ENCODE results near the gene WWP2.

Gene WWP2

GRCh38 chr16:69925311-69925710, 163.2 kb downstream of the WWP2 start:
- Histone ChIP-seq H3K27ac (no peak overlapping the region), H3K9ac (no peak overlapping the region), H3K4me1 (ENCODE audit: low read depth, poor library complexity, severe bottlenecking) (no peaks in the 10 kb centered on the region), H3K4me3 (IDR thresholded peaks at IDR 0.05; ENCODE audit: insufficient read depth, low read depth, low read length) (no peak overlapping the region), H3K27me3 (ENCODE audit: insufficient read depth, low read depth) (no peaks in the 10 kb centered on the region), H3K79me2 (ENCODE audit: insufficient read depth, low read depth) (no peaks in the 10 kb centered on the region), H3K4me2 (no peak overlapping the region), H2AFZ (ENCODE audit: low read depth) (no peak overlapping the region), H3K36me3 (ENCODE audit: insufficient read depth) (no peaks in the 10 kb centered on the region), H4K20me1 (ENCODE audit: insufficient read depth) (no peaks in the 10 kb centered on the region)
- TF ChIP-seq CTCF (conservative IDR thresholded peaks at IDR 0.05; ENCODE audit: low read depth, low read length) = no peak

- no peak overlapping the region for H3K27ac ChIP-seq
- no peaks in the 10 kb centered on the region for H3K4me1 ChIP-seq (ENCODE audit: low read depth, poor library complexity, severe bottlenecking)
- no peak overlapping the region for H3K4me2 ChIP-seq
- no peak overlapping the region for H3K4me3 ChIP-seq (IDR thresholded peaks at IDR 0.05; ENCODE audit: insufficient read depth, low read depth, low read length)
- TF ChIP-seq CTCF (conservative IDR thresholded peaks at IDR 0.05; ENCODE audit: low read depth, low read length) = no peak
- no peak overlapping the region for H2AFZ ChIP-seq (ENCODE audit: low read depth)
- no peaks in the 10 kb centered on the region for H3K79me2 ChIP-seq (ENCODE audit: insufficient read depth, low read depth)
- H3K27me3 ChIP-seq (ENCODE audit: insufficient read depth, low read depth) = no peaks in the 10 kb centered on the region
- no peaks in the 10 kb centered on the region for H4K20me1 ChIP-seq (ENCODE audit: insufficient read depth)
- H3K9ac ChIP-seq = no peak overlapping the region
- no peaks in the 10 kb centered on the region for H3K36me3 ChIP-seq (ENCODE audit: insufficient read depth)
These were observed 164.1 kb downstream of the WWP2 start for GRCh38 chr16:69926241-69926640.

GRCh38 chr16:69927056-69927757, 165.1 kb downstream of the WWP2 start:
- Histone ChIP-seq H4K20me1 (ENCODE audit: insufficient read depth) (no peaks in the 10 kb centered on the region), H3K36me3 (ENCODE audit: insufficient read depth) (no peaks in the 10 kb centered on the region), H2AFZ (ENCODE audit: low read depth) (no peak overlapping the region), H3K79me2 (ENCODE audit: insufficient read depth, low read depth) (no peaks in the 10 kb centered on the region), H3K4me2 (no peak overlapping the region), H3K4me1 (ENCODE audit: low read depth, poor library complexity, severe bottlenecking) (no peaks in the 10 kb centered on the region), H3K27me3 (ENCODE audit: insufficient read depth, low read depth) (no peaks in the 10 kb centered on the region), H3K9ac (no peak overlapping the region), H3K4me3 (IDR thresholded peaks at IDR 0.05; ENCODE audit: insufficient read depth, low read depth, low read length) (no peak overlapping the region), H3K27ac (no peak overlapping the region)
- no peak for TF ChIP-seq CTCF (conservative IDR thresholded peaks at IDR 0.05; ENCODE audit: low read depth, low read length)

- Histone ChIP-seq H3K9ac (no peak overlapping the region), H3K36me3 (ENCODE audit: insufficient read depth) (no peaks in the 10 kb centered on the region), H3K27ac (no peak overlapping the region), H2AFZ (ENCODE audit: low read depth) (no peak overlapping the region), H4K20me1 (ENCODE audit: insufficient read depth) (no peaks in the 10 kb centered on the region), H3K4me3 (IDR thresholded peaks at IDR 0.05; ENCODE audit: insufficient read depth, low read depth, low read length) (no peak overlapping the region), H3K27me3 (ENCODE audit: insufficient read depth, low read depth) (no peaks in the 10 kb centered on the region), H3K79me2 (ENCODE audit: insufficient read depth, low read depth) (no peaks in the 10 kb centered on the region), H3K4me2 (no peak overlapping the region), H3K4me1 (ENCODE audit: low read depth, poor library complexity, severe bottlenecking) (no peaks in the 10 kb centered on the region)
- TF ChIP-seq CTCF (conservative IDR thresholded peaks at IDR 0.05; ENCODE audit: low read depth, low read length) = no peak
These were observed 166.8 kb downstream of the WWP2 start for GRCh38 chr16:69928856-69929400.
